ENCODE results near the gene CHCHD2.
A peak's percentile ranks its signal among the peaks of the same experiment; 100 is the strongest.
"Not testable (repeated sequence)": the region's sequence is repeated elsewhere in the genome, so short reads cannot be mapped to it uniquely, and the experiment has no call there.

Gene CHCHD2

DNA sequence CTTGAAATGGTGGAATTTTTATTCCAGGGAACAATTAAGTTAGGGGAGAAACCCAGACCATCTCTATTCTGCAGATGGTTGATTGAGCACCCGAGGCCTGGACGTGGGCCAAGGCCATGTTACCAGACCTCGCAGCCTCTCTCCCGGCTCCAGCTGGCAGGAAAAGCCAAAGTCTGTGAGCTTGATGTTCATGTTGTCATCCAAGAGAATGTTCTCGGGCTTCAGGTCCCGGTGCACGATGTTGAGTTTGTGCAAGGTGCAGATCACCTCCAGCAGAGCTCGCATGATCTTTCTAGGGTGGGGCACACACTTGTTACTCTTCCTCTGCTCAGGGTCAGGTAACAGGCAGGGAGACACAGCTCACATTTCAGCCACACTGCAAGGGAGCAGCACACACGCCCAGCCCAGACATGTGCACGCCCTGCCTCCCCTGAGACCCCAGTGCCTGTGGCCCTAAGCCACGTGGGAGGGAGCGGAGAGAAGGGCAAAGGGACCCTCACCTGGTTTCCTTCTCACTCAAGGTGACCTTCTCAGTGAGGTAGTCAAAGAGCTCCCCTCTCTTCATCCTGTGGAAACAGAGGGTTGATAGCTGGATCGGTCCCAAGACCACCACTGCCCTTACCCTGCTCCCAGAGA lies 23.0 kb downstream of the CHCHD2 start:
- peak; percentile 82 for DNase-seq (ENCODE audit: low spot score)

DNA sequence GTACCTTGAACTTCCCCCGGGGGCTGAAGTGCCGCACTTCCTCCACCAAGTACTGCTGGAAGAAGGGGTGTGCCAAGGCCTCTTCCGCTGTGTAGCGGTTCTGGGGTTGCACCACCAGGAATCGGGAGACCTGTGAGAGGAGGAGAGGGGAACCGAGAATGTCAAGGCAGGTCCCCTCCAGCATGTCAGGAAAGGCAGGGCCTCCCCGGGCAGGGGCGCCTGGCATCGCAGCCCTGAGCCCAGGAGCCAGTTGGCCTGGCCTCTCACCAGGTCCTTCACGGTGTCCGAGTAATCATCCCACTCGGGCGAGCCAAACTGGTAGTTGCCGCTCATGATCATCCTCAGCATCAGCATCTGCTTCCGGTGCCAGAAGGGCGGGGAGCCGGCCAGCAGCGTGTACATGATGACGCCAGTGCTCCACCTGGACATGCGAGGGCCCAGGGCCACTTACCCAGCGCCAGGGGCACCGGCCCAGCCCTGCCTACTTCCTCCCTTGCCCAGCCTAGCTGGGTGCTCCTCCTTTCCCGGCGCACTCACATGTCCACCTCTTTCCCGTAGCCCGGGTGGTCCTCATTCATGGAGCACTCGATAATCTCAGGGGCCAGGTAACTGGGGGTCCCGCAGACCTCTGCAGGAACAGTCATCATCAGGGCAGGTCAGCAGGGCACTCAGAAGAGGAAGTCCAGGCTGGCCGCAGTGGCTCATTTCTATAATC lies 24.5 kb downstream of the CHCHD2 start:
- no peak for DNase-seq (ENCODE audit: low spot score)

GRCh38 chr7:56080726-56081435 lies 25.4 kb downstream of the CHCHD2 start:
- not testable (repeated sequence) for DNase-seq (ENCODE audit: low spot score)

DNA sequence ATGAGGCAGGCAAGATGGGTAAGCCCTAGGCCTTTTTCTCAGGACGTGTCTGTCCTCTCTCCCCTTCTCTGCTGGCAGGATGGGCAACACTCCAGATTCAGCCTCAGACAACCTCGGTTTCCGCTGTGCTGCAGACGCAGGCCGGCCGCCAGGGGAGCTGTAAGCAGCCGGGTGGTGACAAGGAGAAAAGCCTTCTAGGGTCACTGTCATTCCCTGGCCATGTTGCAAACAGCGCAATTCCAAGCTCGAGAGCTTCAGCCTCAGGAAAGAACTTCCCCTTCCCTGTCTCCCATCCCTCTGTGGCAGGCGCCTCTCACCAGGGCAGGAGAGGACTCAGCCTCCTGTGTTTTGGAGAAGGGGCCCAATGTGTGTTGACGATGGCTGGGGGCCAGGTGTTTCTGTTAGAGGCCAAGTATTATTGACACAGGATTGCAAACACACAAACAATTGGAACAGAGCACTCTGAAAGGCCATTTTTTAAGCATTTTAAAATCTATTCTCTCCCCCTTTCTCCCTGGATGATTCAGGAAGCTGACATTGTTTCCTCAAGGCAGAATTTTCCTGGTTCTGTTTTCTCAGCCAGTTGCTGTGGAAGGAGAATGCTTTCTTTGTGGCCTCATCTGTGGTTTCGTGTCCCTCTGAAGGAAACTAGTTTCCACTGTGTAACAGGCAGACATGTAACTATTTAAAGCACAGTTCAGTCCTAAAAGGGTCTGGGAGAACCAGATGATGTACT lies 26.7 kb downstream of the CHCHD2 start:
- peak; percentile 91 for DNase-seq (ENCODE audit: low spot score)

DNA sequence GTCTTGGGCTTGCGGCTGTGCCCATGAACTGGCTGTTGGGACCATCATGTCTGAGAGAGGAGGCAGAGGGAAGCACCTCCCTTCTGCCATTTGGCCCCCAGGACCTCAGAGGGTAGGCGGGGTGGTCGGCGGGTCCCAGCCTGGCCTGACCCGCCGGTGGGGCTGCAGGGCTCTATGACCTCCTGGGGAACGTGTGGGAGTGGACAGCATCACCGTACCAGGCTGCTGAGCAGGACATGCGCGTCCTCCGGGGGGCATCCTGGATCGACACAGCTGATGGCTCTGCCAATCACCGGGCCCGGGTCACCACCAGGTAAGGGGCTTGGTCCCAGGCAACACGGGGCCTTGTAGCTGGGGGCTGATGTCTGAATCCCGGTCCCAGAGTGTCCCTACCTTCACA lies 28.1 kb downstream of the CHCHD2 start:
- no peak for DNase-seq (ENCODE audit: low spot score)

- no peak for DNase-seq (ENCODE audit: low spot score)
These were observed 28.6 kb downstream of the CHCHD2 start for GRCh38 chr7:56077681-56078080.

GRCh38 chr7:56074371-56074791 lies 31.9 kb downstream of the CHCHD2 start:
- DNase-seq (ENCODE audit: low spot score) = peak; percentile 77

DNA sequence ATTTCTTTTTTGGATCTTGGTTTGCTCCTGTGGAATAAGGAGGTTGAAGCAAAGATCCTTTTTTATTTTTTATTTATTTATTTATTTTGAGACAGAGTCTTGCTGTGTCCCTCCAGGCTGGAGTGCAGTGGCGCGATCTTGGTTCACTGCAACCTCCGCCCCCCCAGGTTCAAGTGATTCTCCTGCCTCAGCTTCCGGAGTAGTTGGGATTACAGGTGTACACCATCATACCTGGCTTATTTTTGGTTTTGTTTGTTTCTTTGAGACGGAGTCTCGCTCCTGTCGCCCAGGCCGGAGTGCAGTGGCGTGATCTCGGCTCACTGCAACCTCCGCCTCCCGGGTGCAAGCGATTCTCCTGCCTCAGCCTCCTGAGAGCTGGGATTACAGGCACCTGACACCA lies 39.9 kb downstream of the CHCHD2 start:
- not testable (repeated sequence) for DNase-seq (ENCODE audit: low spot score)

DNA sequence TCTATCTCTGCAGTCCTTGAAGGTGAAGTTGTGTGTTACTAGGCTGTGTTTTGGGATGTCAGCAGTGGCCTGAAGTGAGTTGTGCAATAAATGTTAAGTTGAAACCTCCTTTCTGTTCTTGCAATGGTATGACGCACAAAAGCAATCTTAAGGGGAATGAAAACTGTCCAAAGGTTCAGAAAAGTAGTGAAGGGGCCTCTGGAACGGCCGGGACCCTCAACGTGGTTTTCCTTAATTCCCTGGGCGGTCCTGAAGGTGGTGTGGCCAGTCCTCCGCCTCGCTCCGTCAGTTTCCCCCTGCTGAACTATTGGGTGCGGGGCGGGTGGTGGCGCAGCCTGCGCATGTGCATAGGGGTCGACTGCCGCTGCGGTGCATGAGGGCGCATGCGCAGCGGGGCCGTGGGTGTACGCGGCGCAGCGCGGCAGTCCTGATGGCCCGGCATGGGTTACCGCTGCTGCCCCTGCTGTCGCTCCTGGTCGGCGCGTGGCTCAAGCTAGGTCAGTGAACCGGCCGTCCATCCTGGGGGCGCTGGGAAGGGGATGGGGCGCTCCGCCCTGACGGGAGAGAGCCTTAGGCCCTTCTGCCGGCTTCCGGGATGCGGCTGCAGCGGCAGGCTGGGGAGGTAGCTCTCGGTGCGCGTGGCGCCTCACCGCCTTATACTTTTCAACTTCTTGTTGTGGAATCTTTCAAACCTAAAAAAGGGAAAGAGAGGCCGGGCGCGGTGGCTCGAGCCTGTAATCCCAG lies 42.2 kb downstream of the CHCHD2 start, which contains the start of gene SUMF2:
Gene SUMF2, plus strand, starts transcription at position 405 of the 744 bp plus-strand sequence. Its CDS starts 26 bp downstream, at position 431.
- DNase-seq (ENCODE audit: low spot score) = peak; percentile 89

DNA sequence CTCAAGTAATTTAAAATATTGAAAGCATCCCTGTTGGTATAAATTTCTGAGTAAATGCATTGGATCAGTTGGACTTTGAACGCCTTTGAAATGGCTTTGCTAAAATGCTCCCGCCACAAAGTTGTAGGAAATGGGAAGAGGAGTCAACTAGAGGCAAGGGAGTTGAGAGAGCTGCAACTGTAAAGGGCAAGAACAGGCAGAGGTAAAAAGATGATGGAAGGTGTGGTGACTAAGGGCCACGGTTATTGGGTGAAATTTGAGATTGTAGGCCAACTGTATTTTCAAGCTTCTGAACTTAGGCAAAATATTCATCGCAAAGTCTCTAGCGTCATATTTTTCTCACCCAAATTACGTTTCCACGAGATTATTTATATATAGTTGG lies 42.8 kb downstream of the CHCHD2 start:
- DNase-seq (ENCODE audit: low spot score) = no peak

- DNase-seq (ENCODE audit: low spot score) = no peak
These were observed 43.9 kb downstream of the CHCHD2 start for GRCh38 chr7:56062382-56062781.

DNA sequence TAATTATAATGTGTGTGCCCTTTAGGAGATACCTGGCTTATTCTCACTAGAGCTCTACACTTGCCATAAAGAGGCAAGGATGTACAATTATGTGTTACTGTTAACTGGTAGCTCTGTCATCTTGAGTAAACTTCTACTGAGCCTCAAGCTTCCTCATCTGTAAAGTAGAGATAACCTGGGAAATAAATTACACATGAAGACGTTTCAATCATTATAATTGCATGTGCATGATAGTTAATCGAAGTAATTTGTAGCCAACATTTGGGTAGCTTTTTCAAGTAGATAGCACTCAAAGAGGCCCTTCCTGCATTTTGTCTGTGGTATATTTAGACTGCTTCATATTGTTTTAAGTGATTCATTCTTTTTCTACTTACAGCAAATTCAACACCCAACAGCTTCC lies 52.3 kb downstream of the CHCHD2 start:
- DNase-seq (ENCODE audit: low spot score) = no peak

DNA sequence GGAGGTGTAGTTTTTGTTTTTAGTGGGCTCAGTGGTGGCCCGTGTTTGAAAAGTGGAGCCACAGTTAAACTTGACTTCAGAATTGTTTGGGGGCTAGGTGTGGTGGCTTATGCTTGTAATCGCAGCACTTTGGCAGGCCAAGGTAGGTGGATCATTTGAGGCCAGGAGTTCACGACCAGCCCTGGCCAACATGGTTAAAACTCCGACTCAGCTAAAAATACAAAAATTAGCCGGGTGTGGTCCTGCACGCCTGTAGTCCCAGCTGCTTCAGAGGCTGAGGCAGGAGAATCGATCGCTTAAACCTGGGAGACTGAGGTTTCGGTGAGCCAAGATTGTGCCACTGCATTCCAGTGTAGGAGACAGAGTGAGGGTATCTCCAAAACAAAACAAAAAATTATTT lies 52.9 kb downstream of the CHCHD2 start:
- no peak for DNase-seq (ENCODE audit: low spot score)

All from pons (tissue), 1 donor.